Cardiac muscle cell (in vitro differentiated cells and primary cell): ENCODE results near the gene C10orf105. TPM values are rescaled to one million over a fixed set of nuclear protein-coding genes. Genes with fewer than 3 reads are reported as not detected.
A peak's percentile ranks its signal among the peaks of the same experiment; 100 is the strongest.

Source experiments
- DNase-seq, 2 donors: peaks; one replicate each; pipeline versions ENCODE4 v3.0.0 to v3.0.0-alpha.2; 2010 to 2017; ENCODE audit warnings: low read depth in 1 of 2, low spot score in 1 of 2
- H3K27ac ChIP-seq: fragments of 200-600 bp; sonication (generic); 2 replicates; pipeline ENCODE4 v1.5.1; 2016
- H3K27me3 ChIP-seq: fragments of 200-600 bp; sonication (generic); 2 replicates; pipeline ENCODE4 v1.6.0; 2016; ENCODE audit warnings: control low read depth
- H3K36me3 ChIP-seq: fragments of 200-600 bp; sonication (generic); 2 replicates; pipeline ENCODE4 v1.5.1; 2016; ENCODE audit warnings: control low read depth
- H3K4me1 ChIP-seq: fragments of 200-600 bp; sonication (generic); 2 replicates; pipeline ENCODE4 v1.8.1; 2017; ENCODE audit warnings: low read depth, mild to moderate bottlenecking, mixed run types
- H3K4me3 ChIP-seq: fragments of 200-600 bp; sonication (generic); 2 replicates; pipeline ENCODE4 v1.5.1; 2016; ENCODE audit warnings: mild to moderate bottlenecking
- H3K9me3 ChIP-seq: fragments of 200-600 bp; sonication (generic); 2 replicates; pipeline ENCODE4 v1.5.1; 2017; ENCODE audit warnings: low read depth, mild to moderate bottlenecking, control low read depth
- polyA plus RNA-seq: library from polyadenylated mRNA; unstranded; fragments of >200 nt; fragmentation: Nextera tagmentation; extraction: Ambion mirVana; gene quantifications from 2 replicates; pipeline ENCODE4 v1.2.1, GENCODE V29; 2016
- total RNA-seq: library from RNA; depleted of rRNA; stranded (reverse); fragments of >200 nt; gene quantifications from 2 replicates; pipeline ENCODE4 v1.2.3, GENCODE V29; 2016
- TF ChIP-seq, protein P1 (sequence below): IDR thresholded peaks from 2 replicates; pipeline ENCODE4 v1.5.1; 2012; ENCODE audit warnings: low read depth, mild to moderate bottlenecking, low read length

The C10orf105 gene
- total and polyA plus RNA-seq, 2 experiments from 2014 or later, result 0.03 TPM; not detected in 1

DNA sequence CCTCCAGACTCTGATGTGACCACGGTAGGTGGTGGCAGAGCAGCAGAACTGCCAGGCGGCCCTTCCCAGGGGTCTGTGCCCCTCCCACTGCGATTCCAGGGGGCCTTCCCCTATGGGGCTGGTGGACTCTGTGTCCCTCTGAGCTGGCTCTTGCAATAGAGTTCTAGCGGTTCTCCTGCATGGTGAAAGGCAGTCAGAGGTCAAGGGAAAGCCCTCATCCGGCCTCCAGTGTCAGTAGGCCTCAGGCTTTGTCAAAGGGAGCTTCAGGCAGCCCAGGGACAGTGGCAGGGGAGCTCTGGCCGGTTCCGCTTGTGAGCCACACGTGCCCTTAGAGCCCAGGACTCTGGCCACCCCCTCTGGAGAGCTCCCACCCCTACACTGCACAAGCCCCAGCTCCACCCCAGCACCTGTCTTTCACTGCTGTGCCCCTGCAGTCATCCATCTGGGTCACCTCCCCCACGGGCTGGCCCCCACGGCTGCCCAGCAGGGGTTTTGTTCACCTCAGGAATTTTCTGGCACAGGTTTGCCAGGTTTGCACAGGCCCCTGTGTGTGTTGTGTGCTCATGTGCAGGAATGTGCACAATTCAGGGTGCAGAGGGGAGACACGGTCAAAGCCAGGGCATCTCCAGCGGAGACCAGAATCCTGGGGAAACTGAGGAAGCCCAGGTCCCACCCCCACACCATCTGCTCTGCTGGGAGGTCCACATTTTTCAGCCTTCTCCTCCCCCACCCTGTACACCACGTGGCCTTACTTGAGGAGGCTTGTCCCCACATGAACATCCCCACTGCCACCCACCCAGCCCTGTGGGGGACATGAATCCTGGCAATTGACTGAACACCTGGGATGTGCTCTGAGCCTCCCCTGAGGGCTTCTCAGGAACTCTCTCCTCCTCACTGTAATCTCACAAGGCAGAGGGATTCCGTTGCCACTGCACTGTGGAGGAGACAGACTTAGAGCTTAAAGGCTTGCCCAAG lies 23.8 kb downstream of the C10orf105 start:
- no peaks in the 10 kb centered on the region for H3K27me3 ChIP-seq
- TF ChIP-seq, protein P1, sequence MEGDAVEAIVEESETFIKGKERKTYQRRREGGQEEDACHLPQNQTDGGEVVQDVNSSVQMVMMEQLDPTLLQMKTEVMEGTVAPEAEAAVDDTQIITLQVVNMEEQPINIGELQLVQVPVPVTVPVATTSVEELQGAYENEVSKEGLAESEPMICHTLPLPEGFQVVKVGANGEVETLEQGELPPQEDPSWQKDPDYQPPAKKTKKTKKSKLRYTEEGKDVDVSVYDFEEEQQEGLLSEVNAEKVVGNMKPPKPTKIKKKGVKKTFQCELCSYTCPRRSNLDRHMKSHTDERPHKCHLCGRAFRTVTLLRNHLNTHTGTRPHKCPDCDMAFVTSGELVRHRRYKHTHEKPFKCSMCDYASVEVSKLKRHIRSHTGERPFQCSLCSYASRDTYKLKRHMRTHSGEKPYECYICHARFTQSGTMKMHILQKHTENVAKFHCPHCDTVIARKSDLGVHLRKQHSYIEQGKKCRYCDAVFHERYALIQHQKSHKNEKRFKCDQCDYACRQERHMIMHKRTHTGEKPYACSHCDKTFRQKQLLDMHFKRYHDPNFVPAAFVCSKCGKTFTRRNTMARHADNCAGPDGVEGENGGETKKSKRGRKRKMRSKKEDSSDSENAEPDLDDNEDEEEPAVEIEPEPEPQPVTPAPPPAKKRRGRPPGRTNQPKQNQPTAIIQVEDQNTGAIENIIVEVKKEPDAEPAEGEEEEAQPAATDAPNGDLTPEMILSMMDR, result no peak

DNA sequence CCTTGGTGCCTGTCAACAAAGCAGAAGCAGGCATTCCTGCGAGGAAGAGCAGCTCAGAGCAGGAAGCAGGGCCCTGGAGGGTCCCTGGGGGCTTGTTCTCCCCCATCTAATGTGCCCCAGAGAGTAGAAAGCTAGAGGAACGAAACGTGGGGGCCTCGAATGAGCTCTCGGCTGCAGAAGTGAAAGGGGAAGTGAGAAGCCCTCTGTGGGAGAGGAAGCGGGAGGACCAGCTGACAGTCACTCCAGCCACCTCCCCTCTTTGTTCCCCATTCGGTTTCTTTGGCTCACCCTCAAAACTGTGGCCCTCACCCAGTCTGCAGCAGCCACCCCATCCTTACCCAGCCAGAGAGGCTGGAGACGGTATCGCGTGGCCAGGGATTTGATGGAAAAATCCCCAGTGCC lies 25.0 kb downstream of the C10orf105 start:
- TF ChIP-seq, protein P1, result no peak
- H3K27me3 ChIP-seq, result no peaks in the 10 kb centered on the region
- H3K4me3 ChIP-seq, result no peak overlapping the region
- no peaks in the 10 kb centered on the region for H3K4me1 ChIP-seq
- no peak for DNase-seq
- H3K9me3 ChIP-seq, result no peaks in the 10 kb centered on the region
- no peaks in the 10 kb centered on the region for H3K36me3 ChIP-seq
- no peak overlapping the region for H3K27ac ChIP-seq

More for the DNA sequence above, 23.8 kb downstream of the C10orf105 start:
- no peaks in the 10 kb centered on the region for H3K36me3 ChIP-seq
- DNase-seq, result no peak
- H3K9me3 ChIP-seq, result no peaks in the 10 kb centered on the region
- no peak overlapping the region for H3K4me3 ChIP-seq
- H3K27ac ChIP-seq, result no peak overlapping the region
- peaks cover 5% of the 10 kb centered on the region for H3K4me1 ChIP-seq

DNA sequence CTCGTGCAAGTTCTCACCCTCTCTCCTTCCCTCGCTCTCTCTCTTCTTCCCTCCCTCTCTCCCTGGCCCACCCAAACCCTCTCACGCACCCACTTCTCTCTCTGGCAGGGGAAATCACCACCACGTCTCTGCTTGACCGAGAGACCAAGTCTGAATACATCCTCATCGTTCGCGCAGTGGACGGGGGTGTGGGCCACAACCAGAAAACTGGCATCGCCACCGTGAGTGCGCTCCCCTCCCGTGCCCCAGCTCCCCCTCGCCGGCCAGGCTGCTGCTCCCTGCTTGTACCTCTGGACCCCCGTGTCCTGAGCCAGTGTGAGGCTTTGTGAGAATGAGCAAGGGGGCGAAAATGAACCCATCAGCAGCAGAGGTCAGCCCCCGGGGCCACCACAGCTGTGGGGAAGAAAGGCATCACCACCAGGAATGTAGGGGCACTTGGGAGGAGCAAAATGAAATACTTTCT lies 25.5 kb downstream of the C10orf105 start:
- no peak overlapping the region for H3K27ac ChIP-seq
- H3K27me3 ChIP-seq, result no peaks in the 10 kb centered on the region
- TF ChIP-seq, protein P1, result no peak
- H3K4me1 ChIP-seq, result no peaks in the 10 kb centered on the region
- no peaks in the 10 kb centered on the region for H3K9me3 ChIP-seq
- H3K4me3 ChIP-seq, result no peak overlapping the region
- no peaks in the 10 kb centered on the region for H3K36me3 ChIP-seq
- no peak for DNase-seq

DNA sequence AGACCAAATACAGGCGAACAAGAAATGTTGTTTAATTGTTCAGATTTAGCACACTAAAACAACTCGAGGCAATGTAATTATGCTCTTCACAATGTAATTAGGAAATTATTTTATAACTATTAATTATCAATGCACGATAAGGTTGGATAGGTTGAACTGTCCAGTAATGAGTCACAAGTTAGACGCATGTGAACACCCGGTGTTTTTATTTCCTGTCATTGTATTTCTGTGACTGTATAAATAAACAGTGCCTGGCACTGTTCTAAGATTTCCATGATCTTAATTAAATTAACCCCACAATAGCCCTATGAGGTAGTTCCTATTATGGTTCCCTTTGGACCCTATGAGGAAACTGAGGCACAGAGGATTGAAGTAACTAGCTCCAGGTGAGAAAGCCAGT lies 26.2 kb downstream of the C10orf105 start:
- Histone ChIP-seq H3K9me3 (no peaks in the 10 kb centered on the region), H3K4me1 (no peaks in the 10 kb centered on the region), H3K27me3 (no peaks in the 10 kb centered on the region), H3K36me3 (no peaks in the 10 kb centered on the region), H3K4me3 (no peak overlapping the region), H3K27ac (no peak overlapping the region)
- peak in 1 of 2 donors; percentile 31 for DNase-seq
- TF ChIP-seq, protein P1, result no peak

DNA sequence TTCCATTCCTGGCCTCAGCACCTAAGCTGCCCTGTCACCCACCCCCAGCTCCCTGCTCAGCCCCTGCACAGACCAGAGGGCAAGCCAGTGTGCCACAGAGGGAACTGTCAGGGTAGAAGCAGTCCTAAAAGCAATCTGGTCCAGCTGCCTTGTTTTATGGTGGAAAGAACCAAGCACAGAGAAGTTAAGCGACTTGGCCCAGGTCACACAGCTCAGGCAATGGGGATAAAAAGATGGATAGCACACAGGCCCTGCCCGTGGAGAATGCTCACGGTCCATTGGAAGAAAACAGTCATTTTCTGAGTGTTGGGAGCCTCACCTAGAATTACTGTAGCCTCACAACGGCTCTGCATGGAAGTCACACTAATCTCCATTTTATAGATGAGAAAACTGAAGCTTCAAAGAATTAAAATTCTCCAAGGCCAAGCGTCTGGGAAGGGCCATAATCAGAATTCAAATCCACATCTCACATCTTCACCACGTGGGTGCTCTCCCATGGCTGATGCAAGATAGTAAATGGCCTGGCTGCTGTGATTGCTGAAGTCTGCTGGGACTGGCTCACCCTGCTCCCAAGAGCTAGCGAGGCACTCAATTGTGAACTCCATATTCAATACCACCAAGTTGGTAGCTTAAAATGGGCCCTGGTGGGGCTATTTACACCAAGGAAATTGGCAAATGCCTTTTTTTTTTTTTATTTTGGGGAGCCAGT lies 26.8 kb downstream of the C10orf105 start:
- Histone ChIP-seq H3K9me3 (no peaks in the 10 kb centered on the region), H3K27me3 (no peaks in the 10 kb centered on the region), H3K27ac (no peak overlapping the region), H3K4me3 (no peak overlapping the region), H3K4me1 (no peaks in the 10 kb centered on the region), H3K36me3 (no peaks in the 10 kb centered on the region)
- no peak for DNase-seq
- TF ChIP-seq, protein P1, result no peak
